ENCODE measurements around the gene TDP1.

DNA sequence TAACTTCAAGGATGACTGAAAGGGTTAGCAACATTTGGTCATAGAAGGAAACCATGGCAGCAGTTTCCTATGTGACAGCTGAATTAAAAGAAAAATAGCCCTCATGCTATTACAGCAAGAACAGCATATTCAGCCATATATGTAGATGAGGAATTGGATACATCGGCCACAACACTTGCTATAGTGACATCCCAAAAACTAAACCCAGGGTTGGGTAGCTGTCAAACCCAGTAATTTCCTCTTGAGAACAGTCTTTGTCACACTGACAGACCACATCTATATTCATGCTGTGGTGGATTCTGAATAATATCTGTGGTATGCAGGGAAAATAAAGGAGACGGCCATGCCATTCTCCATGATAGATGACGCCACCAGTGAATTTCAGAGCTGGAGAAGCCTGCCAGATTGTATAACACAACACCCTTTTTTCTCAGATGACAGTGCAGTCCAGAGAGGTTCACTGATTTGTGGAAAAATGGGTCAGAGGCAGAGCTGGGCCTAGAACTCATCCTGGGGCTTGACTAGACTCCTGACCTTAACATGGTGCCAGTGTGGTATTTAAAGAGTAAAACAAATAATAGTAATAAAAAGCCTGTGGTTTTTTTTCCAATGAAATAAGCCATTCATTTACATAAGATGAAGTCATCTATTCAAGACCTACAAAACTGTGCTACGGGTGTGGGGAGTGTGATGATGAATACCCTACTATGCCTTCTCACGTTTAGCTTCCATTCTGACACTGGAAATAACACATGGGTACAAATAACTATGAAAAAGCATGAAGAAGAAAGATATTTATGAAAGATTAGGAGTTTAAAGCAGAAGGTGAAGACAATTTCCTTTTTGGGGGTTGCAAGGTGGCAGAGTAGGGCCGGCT, 33.5 kb upstream of the TDP1 start:
- TF ChIP-seq, protein P1, sequence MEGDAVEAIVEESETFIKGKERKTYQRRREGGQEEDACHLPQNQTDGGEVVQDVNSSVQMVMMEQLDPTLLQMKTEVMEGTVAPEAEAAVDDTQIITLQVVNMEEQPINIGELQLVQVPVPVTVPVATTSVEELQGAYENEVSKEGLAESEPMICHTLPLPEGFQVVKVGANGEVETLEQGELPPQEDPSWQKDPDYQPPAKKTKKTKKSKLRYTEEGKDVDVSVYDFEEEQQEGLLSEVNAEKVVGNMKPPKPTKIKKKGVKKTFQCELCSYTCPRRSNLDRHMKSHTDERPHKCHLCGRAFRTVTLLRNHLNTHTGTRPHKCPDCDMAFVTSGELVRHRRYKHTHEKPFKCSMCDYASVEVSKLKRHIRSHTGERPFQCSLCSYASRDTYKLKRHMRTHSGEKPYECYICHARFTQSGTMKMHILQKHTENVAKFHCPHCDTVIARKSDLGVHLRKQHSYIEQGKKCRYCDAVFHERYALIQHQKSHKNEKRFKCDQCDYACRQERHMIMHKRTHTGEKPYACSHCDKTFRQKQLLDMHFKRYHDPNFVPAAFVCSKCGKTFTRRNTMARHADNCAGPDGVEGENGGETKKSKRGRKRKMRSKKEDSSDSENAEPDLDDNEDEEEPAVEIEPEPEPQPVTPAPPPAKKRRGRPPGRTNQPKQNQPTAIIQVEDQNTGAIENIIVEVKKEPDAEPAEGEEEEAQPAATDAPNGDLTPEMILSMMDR (IDR thresholded peaks at IDR 0.05; ENCODE audit: low read depth, low read length) = no peak
- TF ChIP-seq, protein P2, sequence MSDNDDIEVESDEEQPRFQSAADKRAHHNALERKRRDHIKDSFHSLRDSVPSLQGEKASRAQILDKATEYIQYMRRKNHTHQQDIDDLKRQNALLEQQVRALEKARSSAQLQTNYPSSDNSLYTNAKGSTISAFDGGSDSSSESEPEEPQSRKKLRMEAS (IDR thresholded peaks at IDR 0.05; ENCODE audit: low read depth, low read length) = no peak
- no peak for TF ChIP-seq POLR2A (IDR thresholded peaks at IDR 0.05; ENCODE audit: extremely low read depth, insufficient read length)

All from NB4 (cell line).